ENCODE data around the gene PDE4B. TPM values are rescaled to one million over a fixed set of nuclear protein-coding genes. Genes with fewer than 3 reads are reported as not detected.

The PDE4B gene
- total and polyA plus RNA-seq, 10 of the 15 experiments (the other 5 are each of a cell fraction or from before 2014, with no cell fraction given) = 3.0 to 13.2 (median 5.7) TPM

GRCh38 chr1:66327588-66327987, 534.9 kb downstream of the PDE4B start:
- CTCF ChIA-PET = interaction anchor here (0.5 kb wide), 1 partner anchor 275 kb away, joined by 4 read pairs; no protein-coding TSS in a partner anchor
- Histone ChIP-seq H3K9me3 (replicated peaks; ENCODE audit: control insufficient read depth, insufficient read depth, low read length) (no peaks in the 10 kb centered on the region), H3K9ac (ENCODE audit: control insufficient read depth, insufficient read depth, low read length) (no peak overlapping the region), H4K20me1 (ENCODE audit: control insufficient read depth, insufficient read depth) (no peaks in the 10 kb centered on the region), H3K79me2 (ENCODE audit: control insufficient read depth, insufficient read depth, low read length) (peaks cover 6% of the 10 kb centered on the region), H3K27ac (ENCODE audit: control insufficient read depth, insufficient read depth) (no peak overlapping the region), H2AFZ (ENCODE audit: control insufficient read depth, low read depth, low read length) (no peak overlapping the region), H3K4me2 (ENCODE audit: control insufficient read depth, insufficient read depth) (peak overlapping the region; percentile 36; the same call in 1 of the 2 replicates), H3K4me1 (ENCODE audit: control insufficient read depth, insufficient read depth, low read length) (peaks cover 43% of the 10 kb centered on the region), H3K27me3 (replicated peaks in 1 of 2; ENCODE audit: control insufficient read depth in 2 of 2, insufficient read depth in 2 of 2, low read length in 1 of 2) (no peaks in the 10 kb centered on the region), H3K4me3 (no peak overlapping the region), H3K36me3 (ENCODE audit: control insufficient read depth in 2 of 2, insufficient read depth in 2 of 2, low read length in 1 of 2) (no peaks in the 10 kb centered on the region)
- WGBS (ENCODE audit: insufficient coverage, insufficient replicate concordance, low lambda C conversion rate, missing lambda C conversion rate) = 22% methylated on average over 2 of the region's 2 CpGs
- RAD21 ChIA-PET (ENCODE audit: unreplicated experiment) = interaction anchor here (1.0 to 13.5 kb wide), 6 partner anchors 8 to 118 kb away, joined by 3 to 238 read pairs (median 4); no protein-coding TSS in a partner anchor
- no TSS peak for BruUV-seq (replicated peaks)
- intact Hi-C loops (cut with micrococcal nuclease; ENCODE audit: unreplicated experiment) (no loop called here), in situ Hi-C loops (cut with MboI) (no loop called here)
- POLR2A ChIA-PET = interaction anchor here (1.7 kb wide), 1 partner anchor 27 kb away, joined by 4 read pairs; no protein-coding TSS in a partner anchor
- SMC1A ChIA-PET (ENCODE audit: uncharacterized antibody, unreplicated experiment) = interaction anchor here (0.6 to 16.3 kb wide), 7 partner anchors 20 to 117 kb away, joined by 3 to 331 read pairs (median 6); no protein-coding TSS in a partner anchor
- no peak for DNase-seq (ENCODE audit: low read depth, low spot score)
- FAIRE-seq = no peak
- peak; percentile 26 for ATAC-seq
- TF ChIP-seq IKZF1 (conservative IDR thresholded peaks at IDR 0.05) (peak; percentile 53), BCL11A (IDR thresholded peaks at IDR 0.05; ENCODE audit: low read depth, low read length) (peak; percentile 51; the same call in 1 of the 2 replicates), JUND (IDR thresholded peaks at IDR 0.05; ENCODE audit: low read depth, low read length) (0 out of 2 replicates have a peak, but pooled peaks have one; percentile 46), GABPA (IDR thresholded peaks at IDR 0.05; ENCODE audit: low read depth) (no peak), RELB (IDR thresholded peaks at IDR 0.05; ENCODE audit: low read depth) (peak; percentile 48), SMC3 (IDR thresholded peaks at IDR 0.05; ENCODE audit: borderline replicate concordance, low read length) (no peak), SP1 (IDR thresholded peaks at IDR 0.05; ENCODE audit: low read depth, low read length) (no peak), USF1 (IDR thresholded peaks at IDR 0.05; ENCODE audit: borderline replicate concordance, extremely low read length, insufficient read depth, low read depth, low read length) (no peak), TAF1 (IDR thresholded peaks at IDR 0.05; ENCODE audit: borderline replicate concordance, low read depth, low read length) (no peak), PAX8 (IDR thresholded peaks at IDR 0.05) (no peak), MXI1 (IDR thresholded peaks at IDR 0.05; ENCODE audit: low read depth, low read length) (no peak), BMI1 (IDR thresholded peaks at IDR 0.05; ENCODE audit: borderline replicate concordance) (0 out of 2 replicates have a peak, but pooled peaks have one; percentile 36), SIN3A (IDR thresholded peaks at IDR 0.05; ENCODE audit: low read depth, low read length) (no peak), JUNB (IDR thresholded peaks at IDR 0.05) (peak; percentile 80), SPI1 (IDR thresholded peaks at IDR 0.05; ENCODE audit: borderline replicate concordance, insufficient read depth, low read depth, low read length) (peak; percentile 96), RUNX3 (IDR thresholded peaks at IDR 0.05; ENCODE audit: low read length) (0 out of 2 replicates have a peak, but pooled peaks have one; percentile 37), IKZF2 (IDR thresholded peaks at IDR 0.05) (peak; percentile 81 to 83), EED (IDR thresholded peaks at IDR 0.05; ENCODE audit: low read depth) (0 out of 2 replicates have a peak, but pooled peaks have one; percentile 32), NFIC (IDR thresholded peaks at IDR 0.05; ENCODE audit: low read depth, low read length) (peak; percentile 50; the same call in 1 of the 2 replicates), ZNF24 (IDR thresholded peaks at IDR 0.05) (no peak), EP300 (IDR thresholded peaks at IDR 0.05; ENCODE audit: borderline replicate concordance in 1 of 2, control insufficient read depth in 1 of 2, low read depth in 2 of 2, low read length in 2 of 2) (peak in 1 of 2 experiments; percentile 80; a peak in 2 of 4 replicates), IRF4 (IDR thresholded peaks at IDR 0.05; ENCODE audit: low read depth, low read length) (peak; percentile 90)

All from GM12878 (cell line).